HEK293 (cell line): ENCODE results near the gene ELFN1.

Experiments
- CTCF ChIP-seq: fragments of 450-650 bp; formaldehyde crosslinking; IDR thresholded peaks from 2 replicates; pipeline ENCODE4 v1.5.1; 2016; ENCODE audit warnings: missing biosample characterization, missing genetic modification characterization
- REST ChIP-seq: fragments of 450-650 bp; formaldehyde crosslinking; IDR thresholded peaks from 2 replicates; pipeline ENCODE4 v1.5.1; 2016; ENCODE audit warnings: missing biosample characterization, missing genetic modification characterization
- ZBTB1 ChIP-seq: fragments of 450-650 bp; formaldehyde crosslinking; IDR thresholded peaks from 2 replicates; pipeline ENCODE4 v1.5.1; 2016; ENCODE audit warnings: missing biosample characterization, missing genetic modification characterization
- ZEB2 ChIP-seq: fragments of 450-650 bp; formaldehyde crosslinking; IDR thresholded peaks from 2 replicates; pipeline ENCODE4 v1.5.1; 2016; ENCODE audit warnings: missing biosample characterization, missing genetic modification characterization
- ZNF114 ChIP-seq: fragments of 450-650 bp; formaldehyde crosslinking; IDR thresholded peaks from 2 replicates; pipeline ENCODE4 v1.5.0; 2017; ENCODE audit warnings: missing biosample characterization, missing genetic modification characterization
- ZNF274 ChIP-seq, 2 experiments: fragments of 200-500 bp in 1 of 2; fragments of 450-650 bp in 1 of 2; sonication (Bioruptor generic) in 1 of 2; formaldehyde crosslinking in 1 of 2; IDR thresholded peaks; 2 replicates each; pipeline versions ENCODE4 v1.5.1 to v1.6.1; 2014 to 2016; ENCODE audit warnings: borderline replicate concordance in 1 of 2, inconsistent platforms in 1 of 2, low read length in 1 of 2, missing biosample characterization in 1 of 2, missing genetic modification characterization in 1 of 2
- ZNF600 ChIP-seq: fragments of 450-650 bp; formaldehyde crosslinking; IDR thresholded peaks from 2 replicates; pipeline ENCODE4 v1.5.1; 2016; ENCODE audit warnings: missing biosample characterization, missing genetic modification characterization

- no peak for TF ChIP-seq ZNF274 (IDR thresholded peaks at IDR 0.05; ENCODE audit: low read length)
- TF ChIP-seq ZNF274 (tag by site-specific recombination; IDR thresholded peaks at IDR 0.05; ENCODE audit: borderline replicate concordance): no peak
- no peak for TF ChIP-seq CTCF (tag by site-specific recombination)
- no peak for TF ChIP-seq ZBTB1 (tag by site-specific recombination)
- no peak for TF ChIP-seq ZNF114 (tag by site-specific recombination)
- no peak for TF ChIP-seq ZEB2 (tag by site-specific recombination)
- TF ChIP-seq ZNF600: no peak
- TF ChIP-seq REST (tag by site-specific recombination): no peak
Measured at GRCh38 chr7:1752111-1752510, 82.0 kb downstream of the ELFN1 start.
